Activated T-cell treated with anti-CD3 and anti-CD28 coated beads, Interleukin-2, amount 50 U/mL, for 1 hour (primary cell): Measurements from ENCODE around the gene GDPD3.

Source experiments
- DNase-seq: peaks from one replicate; pipeline ENCODE4 v3.0.0-alpha.2; 2020

Gene GDPD3

DNA sequence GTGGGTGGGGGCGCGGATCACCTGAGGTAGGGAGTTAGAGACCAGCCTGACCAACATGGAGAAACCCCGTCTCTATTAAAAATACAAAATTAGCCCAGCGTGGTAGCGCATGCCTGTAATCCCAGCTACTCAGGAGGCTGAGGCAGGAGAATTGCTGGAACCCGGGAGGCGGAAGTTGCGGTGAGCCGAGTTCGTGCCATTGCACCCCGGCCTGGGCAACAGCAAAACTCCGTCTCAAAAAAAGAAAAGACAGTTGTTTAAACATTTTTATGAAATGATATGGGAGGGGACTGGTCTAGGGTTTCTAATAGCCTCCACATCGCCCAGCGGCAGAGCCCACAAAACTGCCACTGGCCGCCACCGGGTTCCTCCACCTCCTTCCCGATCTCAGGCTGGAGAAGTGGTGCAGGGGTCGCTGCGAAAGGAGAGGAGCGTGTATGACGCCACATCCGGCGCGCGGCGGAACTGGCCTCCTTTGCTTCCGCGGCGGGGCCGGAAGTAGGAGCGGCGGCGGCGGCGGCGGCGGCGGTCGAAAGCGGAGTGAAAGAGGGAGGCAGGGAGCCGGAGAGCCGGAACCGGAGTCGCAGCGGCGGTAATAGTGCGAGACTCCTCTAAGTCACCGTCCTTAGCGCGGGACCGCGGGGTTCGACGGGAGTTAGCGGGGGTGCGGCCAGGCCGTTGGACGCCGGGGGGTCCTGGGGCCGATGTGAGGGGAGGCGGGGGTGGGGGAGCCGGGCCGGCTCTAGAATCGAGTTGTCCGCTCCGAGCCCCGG lies 37.6 kb downstream of the GDPD3 start, which contains the start of gene PPP4C:
TSS of gene PPP4C (plus strand) at position 492 of the 773 bp plus-strand sequence. CDS start 384 bp downstream, outside the sequence.
- peak; percentile 89 for DNase-seq

- DNase-seq, result no peak
Measured at GRCh38 chr16:30070490-30070889, 42.8 kb downstream of the GDPD3 start.

DNA sequence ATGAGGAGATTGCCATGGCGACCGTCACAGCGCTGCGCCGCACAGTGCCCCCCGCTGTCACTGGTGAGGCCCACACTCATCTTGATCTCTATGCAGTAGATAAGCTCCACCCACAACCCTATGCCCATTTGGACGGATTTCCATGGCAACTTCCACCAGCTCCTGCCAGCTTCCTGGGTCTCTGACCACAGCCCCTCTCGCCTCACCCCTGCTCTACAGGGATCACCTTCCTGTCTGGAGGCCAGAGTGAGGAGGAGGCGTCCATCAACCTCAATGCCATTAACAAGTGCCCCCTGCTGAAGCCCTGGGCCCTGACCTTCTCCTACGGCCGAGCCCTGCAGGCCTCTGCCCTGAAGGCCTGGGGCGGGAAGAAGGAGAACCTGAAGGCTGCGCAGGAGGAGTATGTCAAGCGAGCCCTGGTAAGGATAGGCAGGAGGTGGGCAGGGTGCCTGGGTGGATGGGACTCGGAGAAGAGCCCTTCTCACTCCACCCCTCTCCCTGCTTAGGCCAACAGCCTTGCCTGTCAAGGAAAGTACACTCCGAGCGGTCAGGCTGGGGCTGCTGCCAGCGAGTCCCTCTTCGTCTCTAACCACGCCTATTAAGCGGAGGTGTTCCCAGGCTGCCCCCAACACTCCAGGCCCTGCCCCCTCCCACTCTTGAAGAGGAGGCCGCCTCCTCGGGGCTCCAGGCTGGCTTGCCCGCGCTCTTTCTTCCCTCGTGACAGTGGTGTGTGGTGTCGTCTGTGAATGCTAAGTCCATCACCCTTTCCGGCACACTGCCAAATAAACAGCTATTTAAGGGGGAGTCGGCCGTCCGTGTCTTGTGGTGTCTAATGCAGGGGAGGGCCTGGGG lies 43.5 kb downstream of the GDPD3 start:
- DNase-seq, result no peak

DNA sequence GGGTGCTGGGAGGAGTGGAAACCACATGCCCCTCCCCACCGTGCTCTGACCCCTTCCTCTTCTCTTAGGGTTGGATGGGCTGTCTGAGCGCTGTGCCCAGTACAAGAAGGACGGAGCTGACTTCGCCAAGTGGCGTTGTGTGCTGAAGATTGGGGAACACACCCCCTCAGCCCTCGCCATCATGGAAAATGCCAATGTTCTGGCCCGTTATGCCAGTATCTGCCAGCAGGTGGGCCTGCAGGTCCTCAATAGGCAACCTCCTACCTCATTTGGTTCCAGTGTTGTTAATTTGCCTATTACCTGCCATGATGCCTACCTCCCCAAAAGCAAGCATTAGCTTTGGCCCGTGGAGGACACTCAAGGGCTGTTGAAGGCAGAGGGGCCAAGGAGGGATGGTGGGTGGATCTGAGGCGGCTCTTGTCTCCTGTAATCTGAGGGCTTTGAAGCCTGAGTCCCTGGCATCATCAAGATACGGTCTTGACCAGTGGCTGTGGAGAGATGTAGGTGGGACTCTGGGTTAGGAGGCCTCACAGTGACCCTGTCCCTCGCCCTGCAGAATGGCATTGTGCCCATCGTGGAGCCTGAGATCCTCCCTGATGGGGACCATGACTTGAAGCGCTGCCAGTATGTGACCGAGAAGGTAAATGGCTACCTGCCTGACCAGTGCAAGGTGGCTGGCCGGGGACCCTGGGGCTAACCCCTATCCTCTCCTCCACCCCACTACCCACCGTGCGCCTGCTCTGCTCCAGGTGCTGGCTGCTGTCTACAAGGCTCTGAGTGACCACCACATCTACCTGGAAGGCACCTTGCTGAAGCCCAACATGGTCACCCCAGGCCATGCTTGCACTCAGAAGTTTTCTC lies 44.4 kb downstream of the GDPD3 start:
- peak; percentile 74 for DNase-seq

DNA sequence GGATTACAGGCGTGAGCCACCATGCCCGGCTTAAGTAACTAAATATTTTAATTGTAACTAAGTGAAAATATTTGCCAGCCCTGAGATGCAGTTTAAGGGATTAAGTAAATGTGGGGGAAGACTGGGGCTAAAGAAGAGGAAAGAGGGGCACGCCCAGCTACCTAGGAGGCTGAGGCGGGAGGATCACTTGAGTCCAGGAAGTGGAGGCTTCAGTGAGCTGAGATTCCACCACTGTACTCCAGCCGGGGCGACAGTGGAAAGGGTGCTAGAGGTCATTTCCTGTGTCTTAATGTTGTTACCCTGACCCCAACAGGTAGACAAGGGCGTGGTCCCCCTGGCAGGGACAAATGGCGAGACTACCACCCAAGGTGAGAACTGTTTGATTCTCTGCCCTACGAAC lies 45.0 kb downstream of the GDPD3 start:
- DNase-seq, result no peak

GRCh38 chr16:30067584-30067916 lies 45.8 kb downstream of the GDPD3 start:
- DNase-seq, result no peak

DNA sequence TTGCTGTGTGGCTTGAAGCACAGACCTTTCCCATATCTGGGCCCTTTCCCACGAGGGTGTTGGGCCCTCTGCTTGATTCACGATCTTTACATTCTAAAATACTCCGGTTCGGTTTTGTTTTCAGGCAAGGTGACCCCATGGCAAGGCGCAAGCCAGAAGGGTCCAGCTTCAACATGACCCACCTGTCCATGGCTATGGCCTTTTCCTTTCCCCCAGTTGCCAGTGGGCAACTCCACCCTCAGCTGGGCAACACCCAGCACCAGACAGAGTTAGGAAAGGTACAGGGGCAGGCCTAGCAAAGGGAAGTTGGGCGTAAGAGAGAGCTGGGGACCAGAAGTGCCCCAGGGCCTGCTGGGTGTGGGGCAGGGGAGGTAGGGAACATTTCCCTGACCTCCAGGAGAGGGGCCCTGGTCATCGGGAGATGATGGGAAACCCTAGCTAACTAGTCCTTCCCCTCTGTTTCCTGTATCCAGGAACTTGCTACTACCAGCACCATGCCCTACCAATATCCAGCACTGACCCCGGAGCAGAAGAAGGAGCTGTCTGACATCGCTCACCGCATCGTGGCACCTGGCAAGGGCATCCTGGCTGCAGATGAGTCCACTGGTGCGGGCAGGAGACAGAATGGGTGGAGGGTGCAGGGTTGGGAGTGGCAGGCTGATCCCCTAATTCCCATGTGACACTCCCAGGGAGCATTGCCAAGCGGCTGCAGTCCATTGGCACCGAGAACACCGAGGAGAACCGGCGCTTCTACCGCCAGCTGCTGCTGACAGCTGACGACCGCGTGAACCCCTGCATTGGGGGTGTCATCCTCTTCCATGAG lies 46.4 kb downstream of the GDPD3 start:
- no peak for DNase-seq

DNA sequence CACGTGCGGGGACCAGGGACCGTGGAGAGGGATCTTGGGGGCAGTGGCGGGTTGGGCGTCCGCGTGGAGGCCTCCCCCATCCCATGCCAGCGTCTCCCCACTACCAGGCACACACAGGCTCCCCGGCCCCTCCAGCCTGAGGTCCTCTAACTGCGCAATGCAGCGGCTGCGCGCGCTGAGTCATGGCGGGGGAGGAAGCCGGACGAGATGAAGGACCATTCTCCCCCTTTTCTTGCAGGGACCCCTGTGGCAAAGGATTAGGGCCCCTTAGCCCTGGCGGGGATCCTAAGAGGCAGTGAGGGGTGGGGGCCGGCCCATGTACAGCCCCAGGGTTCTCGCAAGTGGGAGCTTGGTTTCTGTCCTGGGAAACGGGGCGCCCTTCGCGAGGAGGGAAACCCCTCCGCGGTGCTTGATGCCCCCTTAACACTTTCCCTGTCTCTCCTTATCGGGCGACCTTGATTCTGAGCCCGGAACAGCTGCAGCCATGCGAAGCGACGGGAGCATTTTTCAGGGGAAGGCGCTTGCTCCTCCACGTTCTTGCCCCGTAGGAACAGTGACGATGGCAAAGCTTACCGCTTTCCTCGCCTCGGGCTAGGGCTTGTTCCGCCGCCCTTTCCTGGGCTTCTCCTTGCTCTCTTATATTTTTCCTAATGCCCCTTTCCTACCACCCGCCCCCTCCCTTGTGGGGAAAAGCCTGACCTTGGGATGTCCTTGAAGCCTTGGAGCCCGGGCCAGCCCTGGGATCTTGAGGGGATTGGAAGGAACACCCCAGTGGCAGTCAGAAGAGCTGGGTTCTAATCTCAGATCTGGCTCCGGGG lies 47.2 kb downstream of the GDPD3 start:
- DNase-seq, result no peak

DNA sequence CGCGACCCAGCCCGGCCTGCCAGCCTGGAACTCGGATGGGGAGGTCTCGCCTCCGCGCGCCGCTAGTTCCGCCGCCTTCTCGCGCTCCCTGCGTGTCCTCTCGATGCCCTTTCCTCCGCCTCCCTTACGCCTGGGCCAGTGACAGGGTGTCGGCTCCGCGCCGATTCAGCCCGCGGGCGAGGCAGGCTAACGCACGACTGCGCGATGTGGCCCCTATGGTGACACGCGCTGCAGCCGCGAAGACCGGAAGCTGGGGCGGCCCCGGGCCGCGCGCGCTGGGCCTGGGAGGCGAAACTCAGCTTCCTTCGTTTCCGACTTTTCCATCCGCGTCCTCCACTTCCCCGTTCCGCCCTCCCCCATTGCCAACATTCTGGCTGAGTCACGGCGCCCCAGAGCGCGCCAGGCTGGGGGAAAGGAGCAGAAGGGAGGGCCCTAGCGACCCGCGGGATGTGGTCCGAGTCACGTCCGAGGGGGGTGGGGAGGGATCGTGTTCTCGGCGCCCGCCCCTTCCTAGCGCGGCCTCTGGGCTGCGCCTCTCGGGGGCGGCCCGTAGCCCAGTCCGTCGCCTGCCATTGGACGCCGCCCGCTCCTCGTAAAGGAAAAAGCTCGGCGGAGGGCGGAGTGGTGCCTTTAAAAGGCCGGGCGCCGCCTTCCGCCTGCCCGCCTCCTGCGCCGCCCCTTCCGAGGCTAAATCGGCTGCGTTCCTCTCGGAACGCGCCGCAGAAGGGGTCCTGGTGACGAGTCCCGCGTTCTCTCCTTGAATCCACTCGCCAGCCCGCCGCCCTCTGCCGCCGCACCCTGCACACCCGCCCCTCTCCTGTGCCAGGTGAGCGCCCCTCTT lies 48.0 kb downstream of the GDPD3 start, which contains the start of gene ALDOA:
TSS of gene ALDOA (plus strand) at position 659 of the 841 bp plus-strand sequence. CDS start 1,138 bp downstream, outside the sequence.
- peak; percentile 92 for DNase-seq

DNA sequence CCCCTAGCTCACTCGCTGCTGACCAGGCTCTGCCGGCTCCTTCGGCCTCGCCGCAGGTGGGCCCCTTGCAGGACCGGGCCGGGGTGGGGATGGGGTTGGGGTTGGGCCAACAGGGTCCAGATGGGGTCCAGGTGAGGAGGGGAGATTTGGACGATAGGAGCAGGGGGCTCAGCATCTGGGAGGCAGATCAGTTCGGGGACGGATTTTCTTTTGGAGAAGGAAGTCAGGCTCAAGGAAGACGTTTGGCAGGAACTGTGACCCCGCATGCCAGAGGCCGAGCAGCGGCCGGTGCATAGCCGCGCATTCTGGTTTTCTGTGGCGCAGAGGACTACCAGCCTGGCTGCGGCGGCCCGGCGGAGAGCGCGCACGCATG lies 48.6 kb downstream of the GDPD3 start:
- no peak for DNase-seq

DNA sequence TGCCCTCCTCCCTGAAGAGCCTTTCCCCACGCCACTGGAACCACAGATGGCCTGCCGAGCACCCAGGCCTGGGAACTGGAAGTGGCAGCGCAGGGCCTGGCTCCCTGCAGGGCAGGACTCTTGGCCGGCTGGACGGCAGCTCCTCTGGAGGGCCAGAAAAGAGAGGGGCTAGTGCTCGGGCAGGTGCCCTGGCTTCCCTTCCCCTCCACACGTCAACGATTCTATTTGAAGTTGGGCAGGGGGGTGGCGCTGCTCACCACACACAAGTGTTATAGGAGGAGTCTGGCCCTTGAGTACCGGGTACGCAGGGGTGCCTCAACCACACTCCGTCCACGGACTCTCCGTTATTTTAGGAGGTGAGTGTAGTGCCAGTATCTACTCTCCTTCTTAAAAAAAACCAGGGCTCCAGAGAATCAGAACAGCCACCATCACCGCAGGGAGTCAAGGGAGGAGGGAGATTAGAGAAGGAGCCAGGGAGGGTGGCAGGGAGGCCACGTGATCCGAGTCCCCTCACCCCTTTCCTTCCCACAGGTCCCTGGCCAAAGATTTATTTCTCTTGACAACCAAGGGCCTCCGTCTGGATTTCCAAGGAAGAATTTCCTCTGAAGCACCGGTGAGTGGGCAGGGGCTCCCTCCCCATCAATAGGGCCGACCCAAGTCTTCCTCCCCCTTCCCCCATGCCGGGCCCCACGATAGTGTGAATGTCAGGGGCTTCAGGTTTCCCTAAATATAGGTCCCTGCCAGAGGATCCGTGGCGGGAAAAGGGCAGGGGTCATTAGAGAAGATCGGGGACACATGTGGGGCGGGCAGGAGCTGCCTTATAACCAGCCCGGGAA lies 49.2 kb downstream of the GDPD3 start:
- peak; percentile 69 for DNase-seq

DNA sequence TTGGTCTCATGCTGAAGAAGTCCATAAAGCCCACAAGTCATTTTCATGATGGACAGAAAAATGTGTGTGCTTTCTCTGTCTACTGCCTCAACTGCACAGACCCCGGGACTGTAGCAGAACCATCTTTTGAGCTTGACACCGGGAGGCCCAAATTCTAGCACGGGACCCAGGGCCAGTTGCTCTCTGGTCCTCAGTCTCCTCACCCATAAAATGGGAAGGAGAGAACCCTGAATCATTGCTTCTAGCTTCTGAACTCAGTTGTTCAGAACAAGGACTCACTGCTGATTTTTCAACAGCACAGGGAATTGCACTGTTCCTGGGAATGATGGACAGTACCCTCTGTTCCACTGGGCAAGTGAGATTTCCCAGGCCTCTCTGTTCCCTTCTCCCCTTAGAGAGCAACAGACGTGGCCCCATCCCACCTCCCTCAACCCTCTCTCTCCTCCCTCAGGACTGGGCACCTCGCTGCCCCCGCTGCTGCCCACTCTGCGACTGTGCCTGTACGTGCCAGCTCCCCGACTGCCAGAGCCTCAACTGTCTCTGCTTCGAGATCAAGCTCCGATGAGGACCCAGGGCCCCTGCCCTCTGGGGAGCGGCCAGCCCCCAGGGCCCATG lies 50.0 kb downstream of the GDPD3 start:
- no peak for DNase-seq

GRCh38 chr16:30060836-30061554 lies 52.3 kb downstream of the GDPD3 start:
- no peak for DNase-seq

- DNase-seq, result no peak
Measured at GRCh38 chr16:30060346-30060745, 53.0 kb downstream of the GDPD3 start.

DNA sequence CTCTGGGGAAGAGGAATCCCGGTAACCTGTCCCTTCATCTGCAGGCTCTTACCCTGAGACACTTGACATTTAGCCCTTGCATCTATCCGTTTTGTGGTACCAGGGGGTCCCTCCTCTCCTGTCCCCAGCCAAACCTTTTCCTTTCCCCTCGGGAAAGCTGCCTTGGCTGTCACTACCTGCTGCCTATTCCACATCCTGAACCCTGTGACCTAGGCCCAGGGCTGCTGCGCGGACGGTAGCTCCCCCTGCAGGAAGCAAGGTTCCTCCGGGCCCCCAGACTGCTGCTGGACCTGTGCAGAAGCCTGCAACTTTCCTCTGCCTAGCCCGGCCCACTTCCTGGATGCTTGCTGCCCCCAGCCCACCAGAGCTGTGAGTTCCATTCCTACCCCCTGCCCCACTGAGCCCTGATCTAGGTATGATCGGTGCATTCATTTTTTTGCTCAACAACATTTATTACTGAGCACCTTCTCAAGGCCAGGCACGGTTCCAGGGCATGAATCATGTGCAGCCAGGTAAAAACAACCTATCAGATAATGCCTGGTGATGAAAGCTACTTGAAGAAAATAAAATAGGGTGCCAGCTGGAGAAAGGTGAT lies 58.3 kb downstream of the GDPD3 start:
- DNase-seq, result peak; percentile 59
